NB4 (cell line): ENCODE results near the gene TNFSF13.

ENCODE experiments used
- CTCF ChIP-seq: IDR thresholded peaks from one replicate; pipeline ENCODE4 v1.5.1; 2012; ENCODE audit warnings: low read depth, low read length
- MAX ChIP-seq: IDR thresholded peaks from 2 replicates; pipeline ENCODE4 v1.6.1; 2011; ENCODE audit warnings: low read depth, low read length

- TF ChIP-seq CTCF: no peak
- no peak for TF ChIP-seq MAX
Measured at GRCh38 chr17:7582396-7583252, 24.1 kb downstream of the TNFSF13 start.
